Measurements from ENCODE around the gene APBB1. TPM values are rescaled to one million over a fixed set of nuclear protein-coding genes. Genes with fewer than 3 reads are reported as not detected.

Gene APBB1
- total and polyA plus RNA-seq, 2 of the 4 experiments (the other 2 are of a cell fraction), result 39.4 to 44.1 TPM

- POLR2A ChIA-PET (ENCODE audit: unreplicated experiment), result no interaction called here
- Histone ChIP-seq H3K79me1 (ENCODE audit: low read depth in 1 of 2, low read length in 2 of 2) (peaks cover 4 to 24% of the 10 kb centered on the region in 2 experiments), H4K20me1 (ENCODE audit: insufficient read depth, low read length) (peaks cover 8% of the 10 kb centered on the region), H4K91ac (ENCODE audit: insufficient read depth, low read depth, low read length) (no peak overlapping the region), H3K4ac (ENCODE audit: low read depth, low read length) (no peak overlapping the region), H2BK15ac (ENCODE audit: low read depth, low read length) (no peak overlapping the region), H3K9me1 (ENCODE audit: insufficient read depth, low read length) (peaks cover 29% of the 10 kb centered on the region), H3K4me2 (ENCODE audit: low read depth, low read length) (no peak overlapping the region), H3K27ac (ENCODE audit: insufficient read depth, low read length) (no peak overlapping the region), H3K27me3 (ENCODE audit: control insufficient read depth, insufficient read depth, low read length) (no peaks in the 10 kb centered on the region), H3K4me1 (ENCODE audit: control insufficient read depth, insufficient read depth, low read length) (peaks cover 8% of the 10 kb centered on the region), H3K9ac (ENCODE audit: low read depth, low read length) (no peak overlapping the region), H2AK5ac (ENCODE audit: low read depth, low read length) (no peak overlapping the region), H2AFZ (replicated peaks; ENCODE audit: low read length, poor library complexity) (no peak overlapping the region), H2BK20ac (ENCODE audit: low read depth, low read length) (no peak overlapping the region), H3K4me3 (ENCODE audit: insufficient read depth, low read depth, low read length) (no peak overlapping the region), H2BK5ac (ENCODE audit: low read depth, low read length, poor library complexity, severe bottlenecking) (no peak overlapping the region), H4K8ac (ENCODE audit: low read depth in 2 of 2, low read length in 2 of 2) (no peak overlapping the region), H3K18ac (ENCODE audit: low read depth, low read length) (no peak overlapping the region), H2BK120ac (ENCODE audit: low read depth, low read length) (no peak overlapping the region), H3K56ac (ENCODE audit: extremely low read depth, insufficient read depth, low read length) (no peak overlapping the region), H4K5ac (ENCODE audit: low read depth, low read length) (no peak overlapping the region), H3K36me3 (ENCODE audit: control insufficient read depth, insufficient read depth, low read length) (peaks cover 24% of the 10 kb centered on the region), H3K9me3 (ENCODE audit: control insufficient read depth, insufficient read depth, low read length) (no peaks in the 10 kb centered on the region), H3K23ac (ENCODE audit: low read depth, low read length) (no peak overlapping the region), H3K14ac (replicated peaks; ENCODE audit: low read depth, low read length) (no peak overlapping the region), H2AK9ac (replicated peaks; ENCODE audit: low read depth, low read length, poor library complexity) (no peak overlapping the region)
- CTCF ChIA-PET, result interaction anchor here (0.6 to 1.0 kb wide), 2 partner anchors 13 to 1442 kb away, joined by 3 to 4 read pairs; partner anchors contain the start of gene APBB1
- 58% methylated on average over 2 of the region's 2 CpGs; no CpG with 5 or more reads in 1 of the 2 experiments for WGBS, 2 experiments (ENCODE audit: extremely low coverage in 2 of 2, insufficient read length in 1 of 2)
- intact Hi-C loops (cut with micrococcal nuclease) (no loop called here), in situ Hi-C loops (cut with MboI; ENCODE audit: low sequenced_read_pairs) (no loop called here), dilution Hi-C loops (cut with HindIII; ENCODE audit: low sequenced_read_pairs, unreplicated experiment) (no loop called here)
- BruUV-seq (replicated peaks), result no TSS peak
- ATAC-seq (ENCODE audit: low read depth), result no peak
- no peak for DNase-seq
- TF ChIP-seq CEBPB (IDR thresholded peaks at IDR 0.05; ENCODE audit: low read depth, low read length) (no peak), CHD1 (IDR thresholded peaks at IDR 0.05; ENCODE audit: low read depth, low read length) (no peak), POLR2A (IDR thresholded peaks at IDR 0.05; ENCODE audit: low read depth, low read length) (no peak), BHLHE40 (IDR thresholded peaks at IDR 0.05; ENCODE audit: low read depth, low read length) (no peak), MAZ (IDR thresholded peaks at IDR 0.05; ENCODE audit: borderline replicate concordance, low read depth, low read length) (no peak), MXI1 (IDR thresholded peaks at IDR 0.05; ENCODE audit: borderline replicate concordance, low read depth, low read length) (no peak), RFX5 (IDR thresholded peaks at IDR 0.05; ENCODE audit: low read depth, low read length) (no peak), RAD21 (IDR thresholded peaks at IDR 0.05; ENCODE audit: low read length) (no peak), MAFK (IDR thresholded peaks at IDR 0.05; ENCODE audit: low read depth, low read length) (no peak), NFE2L2 (IDR thresholded peaks at IDR 0.05; ENCODE audit: low read depth, low read length) (no peak), SMC3 (IDR thresholded peaks at IDR 0.05; ENCODE audit: low read depth, low read length) (no peak)
- TF ChIP-seq, protein P1, sequence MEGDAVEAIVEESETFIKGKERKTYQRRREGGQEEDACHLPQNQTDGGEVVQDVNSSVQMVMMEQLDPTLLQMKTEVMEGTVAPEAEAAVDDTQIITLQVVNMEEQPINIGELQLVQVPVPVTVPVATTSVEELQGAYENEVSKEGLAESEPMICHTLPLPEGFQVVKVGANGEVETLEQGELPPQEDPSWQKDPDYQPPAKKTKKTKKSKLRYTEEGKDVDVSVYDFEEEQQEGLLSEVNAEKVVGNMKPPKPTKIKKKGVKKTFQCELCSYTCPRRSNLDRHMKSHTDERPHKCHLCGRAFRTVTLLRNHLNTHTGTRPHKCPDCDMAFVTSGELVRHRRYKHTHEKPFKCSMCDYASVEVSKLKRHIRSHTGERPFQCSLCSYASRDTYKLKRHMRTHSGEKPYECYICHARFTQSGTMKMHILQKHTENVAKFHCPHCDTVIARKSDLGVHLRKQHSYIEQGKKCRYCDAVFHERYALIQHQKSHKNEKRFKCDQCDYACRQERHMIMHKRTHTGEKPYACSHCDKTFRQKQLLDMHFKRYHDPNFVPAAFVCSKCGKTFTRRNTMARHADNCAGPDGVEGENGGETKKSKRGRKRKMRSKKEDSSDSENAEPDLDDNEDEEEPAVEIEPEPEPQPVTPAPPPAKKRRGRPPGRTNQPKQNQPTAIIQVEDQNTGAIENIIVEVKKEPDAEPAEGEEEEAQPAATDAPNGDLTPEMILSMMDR (conservative IDR thresholded peaks at IDR 0.05; ENCODE audit: low read depth, low read length), result no peak
- TF ChIP-seq, protein P2, sequence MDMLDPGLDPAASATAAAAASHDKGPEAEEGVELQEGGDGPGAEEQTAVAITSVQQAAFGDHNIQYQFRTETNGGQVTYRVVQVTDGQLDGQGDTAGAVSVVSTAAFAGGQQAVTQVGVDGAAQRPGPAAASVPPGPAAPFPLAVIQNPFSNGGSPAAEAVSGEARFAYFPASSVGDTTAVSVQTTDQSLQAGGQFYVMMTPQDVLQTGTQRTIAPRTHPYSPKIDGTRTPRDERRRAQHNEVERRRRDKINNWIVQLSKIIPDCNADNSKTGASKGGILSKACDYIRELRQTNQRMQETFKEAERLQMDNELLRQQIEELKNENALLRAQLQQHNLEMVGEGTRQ (IDR thresholded peaks at IDR 0.05; ENCODE audit: low read depth, low read length), result no peak
Measured at GRCh38 chr11:6406370-6406769, 12.5 kb downstream of the APBB1 start.
